Fibroblast of lung (primary cell): ENCODE measurements around the gene LCMT2. TPM values are rescaled to one million over a fixed set of nuclear protein-coding genes. Genes with fewer than 3 reads are reported as not detected.

ENCODE experiments used
- DNase-seq, 2 donors: peaks; one replicate each; pipeline versions ENCODE4 v3.0.0 to v3.0.0-alpha.2; 2010; ENCODE audit warnings: low read depth in 2 of 2
- H2AFZ ChIP-seq: 2 replicates; pipeline ENCODE4 v1.5.1; 2012; ENCODE audit warnings: low read length, control low read depth, inconsistent platforms
- H3K27ac ChIP-seq: 2 replicates; pipeline ENCODE4 v1.5.1; 2011; ENCODE audit warnings: low read length, control low read depth; ENCODE audit not compliant: insufficient read depth
- H3K27me3 ChIP-seq: 2 replicates; pipeline ENCODE4 v1.5.1; 2011; ENCODE audit warnings: mild to moderate bottlenecking, low read length; ENCODE audit not compliant: control insufficient read depth, insufficient read depth
- H3K36me3 ChIP-seq: 2 replicates; pipeline ENCODE4 v1.5.1; 2011; ENCODE audit warnings: low read length; ENCODE audit not compliant: control insufficient read depth, insufficient read depth
- H3K4me1 ChIP-seq: 2 replicates; pipeline ENCODE4 v1.5.1; 2011; ENCODE audit warnings: low read length; ENCODE audit not compliant: control insufficient read depth, insufficient read depth; ENCODE audit errors: extremely low read depth
- H3K4me2 ChIP-seq: 2 replicates; pipeline ENCODE4 v1.5.1; 2011; ENCODE audit warnings: low read length, control low read depth; ENCODE audit not compliant: insufficient read depth; ENCODE audit errors: extremely low read depth
- H3K4me3 ChIP-seq, 4 experiments: fragments of 200-600 bp in 1 of 4; sonication (generic) in 1 of 4; replicated peaks in 1 of 4; 2 replicates each; pipeline ENCODE4 v1.5.1; 2011 to 2016; ENCODE audit warnings: low read length in 4 of 4, low read depth in 3 of 4, mild to moderate bottlenecking in 3 of 4, control low read depth in 2 of 4, inconsistent platforms in 1 of 4, mixed read lengths in 1 of 4; ENCODE audit not compliant: insufficient read depth in 1 of 4; ENCODE audit errors: control extremely low read depth in 1 of 4
- H3K79me2 ChIP-seq: 2 replicates; pipeline ENCODE4 v1.5.1; 2012; ENCODE audit warnings: mild to moderate bottlenecking, low read length, inconsistent platforms; ENCODE audit not compliant: control insufficient read depth, insufficient read depth
- H3K9ac ChIP-seq: 2 replicates; pipeline ENCODE4 v1.5.1; 2011; ENCODE audit warnings: mild to moderate bottlenecking, low read length, control low read depth; ENCODE audit not compliant: insufficient read depth
- H3K9me3 ChIP-seq: 2 replicates; pipeline ENCODE4 v1.5.1; 2012; ENCODE audit warnings: low read depth, low read length; ENCODE audit not compliant: control insufficient read depth, insufficient read depth
- H4K20me1 ChIP-seq: 2 replicates; pipeline ENCODE4 v1.5.1; 2011; ENCODE audit warnings: low read length; ENCODE audit not compliant: control insufficient read depth, insufficient read depth; ENCODE audit errors: extremely low read depth
- CTCF ChIP-seq, 2 donors: IDR thresholded peaks in 1 of 2; conservative IDR thresholded peaks in 1 of 2; 1 replicate in 1 of 2; 2 replicates in 1 of 2; pipeline ENCODE4 v1.5.1; 2011 to 2012; ENCODE audit warnings: low read length in 2 of 2, control low read depth in 1 of 2, inconsistent platforms in 1 of 2, low read depth in 1 of 2, mild to moderate bottlenecking in 1 of 2
- EZH2 ChIP-seq: IDR thresholded peaks from 2 replicates; pipeline ENCODE4 v1.5.1; 2012; ENCODE audit warnings: low read length, control low read depth, mild to moderate bottlenecking; ENCODE audit errors: missing control alignments
- polyA plus RNA-seq, 2 donors: library from polyadenylated mRNA; depleted of rRNA in 1 of 2; stranded (reverse) in 1 of 2; unstranded in 1 of 2; fragments of >200 nt; gene quantifications; 2 replicates each; pipeline ENCODE4 v1.2.1, GENCODE V29; 2011 to 2012; ENCODE audit warnings: missing spikeins in 1 of 2
- total RNA-seq: library from RNA; depleted of rRNA; stranded (reverse); fragments of >200 nt; gene quantifications from 2 replicates; pipeline ENCODE4 v1.2.1, GENCODE V29; 2014

LCMT2 gene
- total and polyA plus RNA-seq, 2 donors (not counting 1 experiment from before 2014, with no cell fraction given): 4.8 to 12.5 TPM

- TF ChIP-seq EZH2: no peak
- TF ChIP-seq CTCF (conservative IDR thresholded peaks at IDR 0.05 in 1 of 2, IDR thresholded peaks at IDR 0.05 in 1 of 2; ENCODE audit: low read depth in 1 of 2, low read length in 2 of 2): no peak
- Histone ChIP-seq H3K27ac (no peak overlapping the region), H3K9ac (no peak overlapping the region)
Observed at GRCh38 chr15:43352693-43353382, 22.5 kb upstream of the LCMT2 start.

DNA sequence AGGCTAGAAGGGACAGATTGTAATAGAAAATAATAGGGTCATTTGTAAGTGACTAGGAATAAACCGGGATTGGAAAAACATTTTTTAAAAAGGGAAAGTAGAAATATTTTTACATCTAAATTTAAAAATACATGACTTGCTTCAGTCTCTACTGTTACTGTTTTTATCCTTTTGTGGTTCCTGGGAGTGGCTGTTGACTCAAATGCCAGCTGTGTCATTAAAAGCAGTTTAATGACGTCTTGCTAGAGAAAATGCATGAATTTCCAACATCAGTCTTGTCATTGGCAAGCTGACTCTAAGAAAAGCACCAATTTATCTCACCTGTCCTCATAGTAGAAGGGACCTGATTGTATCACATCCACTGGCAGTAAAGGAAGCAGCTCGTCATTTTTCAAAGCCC is 16.7 kb upstream of the LCMT2 start:
- H3K4me3 ChIP-seq: no peak overlapping the region
- no peaks in the 10 kb centered on the region for H4K20me1 ChIP-seq
- H3K4me2 ChIP-seq: no peak overlapping the region
- no peaks in the 10 kb centered on the region for H3K4me1 ChIP-seq
- no peaks in the 10 kb centered on the region for H3K9me3 ChIP-seq
- H3K27ac ChIP-seq: no peak overlapping the region
- no peaks in the 10 kb centered on the region for H3K27me3 ChIP-seq
- H3K36me3 ChIP-seq: no peaks in the 10 kb centered on the region
- H2AFZ ChIP-seq: no peak overlapping the region
- TF ChIP-seq CTCF (conservative IDR thresholded peaks at IDR 0.05 in 1 of 2, IDR thresholded peaks at IDR 0.05 in 1 of 2; ENCODE audit: low read depth in 1 of 2, low read length in 2 of 2) (no peak), EZH2 (no peak)
- H3K9ac ChIP-seq: no peak overlapping the region
- no peak for DNase-seq
- no peaks in the 10 kb centered on the region for H3K79me2 ChIP-seq

More at GRCh38 chr15:43352693-43353382, 22.5 kb upstream of the LCMT2 start:
- Histone ChIP-seq H3K4me3 (no peak overlapping the region), H3K4me1 (no peaks in the 10 kb centered on the region), H3K27me3 (no peaks in the 10 kb centered on the region), H3K9me3 (no peaks in the 10 kb centered on the region), H2AFZ (no peak overlapping the region), H3K79me2 (no peaks in the 10 kb centered on the region), H4K20me1 (no peaks in the 10 kb centered on the region), H3K4me2 (no peak overlapping the region), H3K36me3 (no peaks in the 10 kb centered on the region)
- no peak for DNase-seq

DNA sequence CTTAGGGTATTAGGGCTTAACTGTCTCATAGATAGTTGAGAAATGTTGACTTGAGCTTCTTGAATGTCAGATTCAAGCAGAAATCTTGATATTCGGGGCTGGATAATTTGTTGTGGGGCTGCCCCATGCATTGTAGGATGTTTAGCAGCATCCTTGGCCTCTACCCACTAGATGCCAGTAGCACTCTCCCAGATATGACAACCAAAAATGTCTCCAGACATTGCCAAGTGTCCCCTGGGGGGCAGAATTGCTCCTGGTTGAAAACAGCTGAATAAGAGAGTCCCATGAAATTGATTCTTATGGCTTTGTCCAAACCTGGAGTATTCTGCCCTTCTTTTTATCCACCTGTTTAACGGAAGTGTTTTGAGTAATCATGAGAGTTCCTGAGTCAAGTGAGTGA is 15.9 kb upstream of the LCMT2 start:
- no peak overlapping the region for H3K27ac ChIP-seq
- no peaks in the 10 kb centered on the region for H4K20me1 ChIP-seq
- H2AFZ ChIP-seq: no peak overlapping the region
- no peak overlapping the region for H3K4me2 ChIP-seq
- TF ChIP-seq CTCF (conservative IDR thresholded peaks at IDR 0.05 in 1 of 2, IDR thresholded peaks at IDR 0.05 in 1 of 2; ENCODE audit: low read depth in 1 of 2, low read length in 2 of 2): no peak
- no peak for TF ChIP-seq EZH2
- DNase-seq: no peak
- H3K9me3 ChIP-seq: no peaks in the 10 kb centered on the region
- H3K79me2 ChIP-seq: no peaks in the 10 kb centered on the region
- H3K4me3 ChIP-seq: no peak overlapping the region
- H3K4me1 ChIP-seq: no peaks in the 10 kb centered on the region
- H3K27me3 ChIP-seq: no peaks in the 10 kb centered on the region
- no peaks in the 10 kb centered on the region for H3K36me3 ChIP-seq
- no peak overlapping the region for H3K9ac ChIP-seq
